IPS-11a (cell line): ENCODE measurements around the gene PCSK7.
"Not testable (repeated sequence)": the region's sequence is repeated elsewhere in the genome, so short reads cannot be mapped to it uniquely, and the experiment has no call there.

Source experiments
- H3K4me3 ChIP-seq: one replicate; pipeline ENCODE4 v1.5.1; 2013; ENCODE audit warnings: low read depth, low read length, control low read depth

The PCSK7 gene

DNA sequence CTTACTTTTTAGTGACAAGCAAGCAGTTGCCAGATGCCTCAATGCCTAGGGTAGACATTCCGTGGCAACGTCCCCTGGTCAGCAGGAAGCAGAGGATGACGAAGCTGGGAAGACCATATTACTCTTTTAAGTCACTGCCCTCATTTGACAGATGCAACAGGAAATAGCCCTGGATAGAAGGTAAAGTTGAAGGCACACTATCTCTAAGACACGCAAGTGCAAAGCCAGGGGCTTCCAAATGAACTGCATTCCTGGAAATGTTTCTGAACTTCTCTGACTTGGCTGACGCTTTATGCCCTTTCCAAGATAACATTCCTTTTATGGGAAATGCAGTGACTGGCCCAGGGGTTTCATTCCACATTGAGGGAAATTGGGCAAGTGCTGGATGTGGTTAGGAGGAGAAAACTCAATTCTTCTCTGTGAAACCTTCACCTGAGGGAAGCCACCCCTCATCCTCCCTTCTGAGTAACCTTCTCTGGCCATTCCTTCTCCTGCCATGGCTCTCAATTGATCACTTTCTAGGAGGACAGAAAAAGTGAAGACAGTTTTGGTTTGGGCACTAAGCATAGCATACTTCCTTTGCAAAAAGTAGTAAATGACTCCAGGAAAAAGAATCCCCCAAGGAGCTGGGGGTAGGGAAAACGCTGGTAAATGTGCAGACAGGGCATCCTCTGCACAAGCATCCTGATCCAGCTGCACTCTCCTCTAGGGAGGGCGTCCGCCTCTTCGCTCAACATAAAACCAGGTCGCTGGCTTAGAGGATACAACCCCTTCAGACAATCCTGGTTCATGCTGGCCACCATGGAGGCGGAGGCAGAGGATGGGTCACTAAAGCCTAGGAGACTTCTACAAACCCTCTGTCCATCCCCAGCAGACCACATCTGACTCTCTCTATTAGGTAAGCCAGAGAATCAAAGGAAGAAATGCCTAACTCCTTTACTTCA is 14.5 kb downstream of the PCSK7 start:
- no peak overlapping the region for H3K4me3 ChIP-seq

DNA sequence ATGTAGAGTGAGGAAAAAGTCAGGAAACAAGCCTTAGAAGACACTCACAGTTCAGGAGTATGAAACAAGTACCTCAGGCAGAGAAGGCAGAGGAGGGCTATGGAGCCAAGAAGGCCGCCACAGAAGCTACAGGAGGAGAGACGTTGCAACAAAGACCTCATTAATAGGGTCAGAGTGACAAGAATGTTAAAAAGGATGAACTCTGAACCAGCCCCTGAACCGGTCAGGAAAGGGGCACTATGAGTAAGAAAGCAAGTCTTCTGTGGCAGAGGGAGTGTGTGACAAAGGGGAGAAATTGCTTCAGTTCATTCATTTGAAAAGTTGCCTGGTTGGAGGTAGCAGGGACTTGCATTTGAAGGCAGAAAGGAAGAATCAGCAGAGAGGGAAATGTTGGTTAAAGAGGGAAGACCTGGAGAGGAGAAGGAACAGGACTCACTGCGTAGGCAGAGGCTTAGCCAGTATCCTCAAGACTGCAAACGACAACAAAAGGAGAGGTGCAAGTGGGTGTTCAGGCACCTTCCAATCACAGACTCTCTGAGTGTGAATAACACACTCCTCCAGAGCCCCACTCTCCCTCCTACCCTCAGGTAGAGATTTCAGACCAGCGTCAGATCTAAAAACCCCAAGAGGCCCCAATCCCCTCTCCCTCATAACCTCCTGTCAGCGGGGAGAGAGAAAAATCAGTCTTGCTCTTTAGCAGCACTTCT is 17.3 kb downstream of the PCSK7 start:
- H3K4me3 ChIP-seq: no peak overlapping the region

DNA sequence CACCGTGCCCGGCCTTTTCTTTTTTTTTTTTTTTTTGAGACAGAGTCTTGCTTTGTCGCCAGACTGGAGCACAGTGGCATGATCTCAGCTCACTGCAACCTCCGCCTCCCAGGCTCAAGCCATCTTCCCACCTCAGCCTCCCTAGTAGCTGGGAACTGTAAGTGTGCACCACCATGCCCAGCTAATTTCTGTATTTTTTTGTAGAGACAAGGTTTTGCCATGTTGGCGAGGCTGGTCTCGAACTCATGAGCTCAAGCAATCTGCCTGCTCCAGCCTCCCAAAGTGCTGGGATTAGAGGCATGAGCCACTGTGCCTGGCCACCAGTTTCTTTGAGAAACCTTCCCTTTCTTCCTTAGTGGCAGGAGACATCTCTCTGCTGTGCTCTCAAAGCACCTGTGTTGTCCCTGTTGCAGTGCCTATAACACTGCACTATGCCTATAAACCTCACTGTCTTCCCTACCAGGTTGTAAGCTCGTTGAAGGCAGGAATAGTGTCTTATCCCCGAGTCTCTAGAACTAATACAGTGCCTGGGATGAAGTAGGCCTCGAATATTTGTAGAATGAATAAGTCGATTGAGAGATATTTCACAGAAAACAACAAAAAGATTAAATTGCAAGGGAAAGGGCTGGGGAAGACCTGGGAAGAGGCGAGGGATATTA is 19.0 kb downstream of the PCSK7 start:
- H3K4me3 ChIP-seq: no peak overlapping the region

DNA sequence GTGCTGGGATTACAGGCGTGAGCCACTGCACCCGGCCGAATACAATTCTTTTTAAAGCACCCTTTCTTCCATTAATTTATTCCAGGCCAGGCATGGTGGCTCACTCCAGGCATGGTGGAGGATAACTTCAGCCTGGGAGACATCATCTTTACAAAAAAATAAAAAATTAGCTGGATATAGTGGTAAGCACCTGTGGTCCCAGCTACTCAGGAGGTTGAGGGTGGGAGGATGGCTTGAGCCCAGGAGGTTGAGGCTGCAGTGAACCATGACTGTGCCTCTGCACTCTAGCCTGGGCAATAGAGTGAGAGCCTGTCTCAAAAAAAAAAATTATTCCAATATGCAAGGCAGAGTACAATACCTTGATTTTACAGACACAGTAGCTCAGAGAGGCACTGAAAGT is 21.3 kb downstream of the PCSK7 start:
- H3K4me3 ChIP-seq: no peak overlapping the region

DNA sequence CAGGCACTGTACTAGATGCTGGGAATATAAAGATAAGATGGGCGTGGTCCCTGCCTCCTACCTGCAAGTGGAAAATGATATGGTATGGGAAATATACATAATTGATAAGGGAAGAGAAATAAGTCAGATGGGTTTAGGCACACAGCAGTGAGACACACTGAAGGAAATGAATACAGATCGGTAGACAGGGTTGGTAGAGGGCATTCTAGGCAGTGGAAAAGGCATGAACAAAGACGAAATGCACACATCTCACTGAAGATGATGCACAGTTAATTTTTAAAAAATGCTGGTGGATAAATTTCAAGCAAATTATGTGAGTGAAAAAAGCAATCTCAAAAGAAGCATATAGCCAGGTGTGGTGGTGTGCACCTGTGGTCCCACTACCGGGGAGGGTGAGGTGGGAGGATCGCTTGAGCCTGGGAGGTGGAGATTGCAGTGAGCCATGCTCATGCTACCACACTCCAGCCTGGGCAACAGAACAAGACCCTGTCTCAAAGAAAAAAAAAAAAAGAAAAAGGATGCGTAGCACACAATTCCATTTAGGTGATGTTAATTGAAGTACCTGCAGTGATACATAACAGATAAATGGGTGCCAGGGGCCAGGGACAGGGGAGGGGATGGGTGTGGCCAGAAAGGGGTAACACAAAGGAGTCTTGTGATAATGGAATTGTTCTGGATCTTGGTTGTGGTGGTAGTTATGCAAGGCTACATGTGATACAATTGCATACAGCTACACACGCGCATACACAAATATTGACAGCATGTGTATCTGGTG is 22.3 kb downstream of the PCSK7 start:
- not testable (repeated sequence) for H3K4me3 ChIP-seq

DNA sequence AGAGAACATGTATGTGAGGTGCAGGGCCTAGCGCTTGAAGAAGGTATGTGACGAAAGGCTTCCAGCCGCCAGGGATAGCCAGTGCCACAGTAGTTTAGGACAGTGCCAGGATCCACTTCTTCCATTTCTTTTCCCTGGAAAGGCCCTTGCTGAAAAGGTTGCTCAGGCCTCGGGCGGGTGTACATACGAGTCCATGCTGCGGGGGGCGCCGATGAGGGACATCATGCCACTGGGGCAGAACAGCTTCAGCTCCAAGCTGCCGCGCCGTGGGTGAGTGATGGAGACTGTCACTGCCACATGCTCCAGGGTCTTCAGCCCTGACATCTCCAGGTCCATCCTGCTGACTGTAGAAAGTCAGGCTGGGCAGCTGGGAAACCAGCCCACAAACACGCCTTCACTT is 23.2 kb downstream of the PCSK7 start:
- not testable (repeated sequence) for H3K4me3 ChIP-seq

DNA sequence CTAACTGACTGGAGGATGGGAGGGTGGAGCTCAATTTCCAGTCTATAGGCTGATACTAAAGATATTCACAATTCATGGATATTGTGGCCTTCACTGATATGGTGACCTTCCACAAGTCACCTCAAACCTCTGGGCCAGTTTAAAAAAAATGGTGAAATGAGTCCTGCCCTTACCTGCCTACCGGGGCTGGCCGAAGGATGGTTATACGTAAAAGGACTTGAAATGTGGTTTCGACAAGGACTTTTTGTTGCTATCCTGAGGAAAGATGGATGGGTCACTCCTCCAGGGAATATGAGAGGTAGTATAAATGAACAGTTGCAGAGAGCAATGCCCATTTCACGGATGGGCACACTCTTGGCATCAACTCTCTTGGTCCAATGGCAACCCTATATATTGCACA is 24.4 kb downstream of the PCSK7 start:
- H3K4me3 ChIP-seq: not testable (repeated sequence)

DNA sequence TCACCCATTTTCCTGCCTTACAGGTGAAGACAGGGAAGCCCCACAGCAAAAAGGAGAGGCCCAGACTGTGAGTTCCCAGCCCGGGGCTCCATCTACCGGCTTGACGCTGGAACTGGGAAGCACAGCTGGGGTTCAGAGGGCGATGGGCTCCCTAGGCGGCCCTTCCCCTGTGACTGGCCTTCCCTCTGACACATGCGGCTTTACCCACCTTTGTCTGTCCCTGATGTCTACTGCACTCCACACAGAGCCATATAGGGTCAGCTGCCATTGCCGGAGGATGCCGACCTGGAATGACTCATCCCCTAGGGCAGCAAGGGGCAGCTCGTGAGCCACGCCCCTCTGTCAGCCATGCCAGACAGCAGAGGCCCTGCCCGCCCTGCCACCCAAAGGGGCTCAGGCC is 25.0 kb downstream of the PCSK7 start:
- not testable (repeated sequence) for H3K4me3 ChIP-seq

DNA sequence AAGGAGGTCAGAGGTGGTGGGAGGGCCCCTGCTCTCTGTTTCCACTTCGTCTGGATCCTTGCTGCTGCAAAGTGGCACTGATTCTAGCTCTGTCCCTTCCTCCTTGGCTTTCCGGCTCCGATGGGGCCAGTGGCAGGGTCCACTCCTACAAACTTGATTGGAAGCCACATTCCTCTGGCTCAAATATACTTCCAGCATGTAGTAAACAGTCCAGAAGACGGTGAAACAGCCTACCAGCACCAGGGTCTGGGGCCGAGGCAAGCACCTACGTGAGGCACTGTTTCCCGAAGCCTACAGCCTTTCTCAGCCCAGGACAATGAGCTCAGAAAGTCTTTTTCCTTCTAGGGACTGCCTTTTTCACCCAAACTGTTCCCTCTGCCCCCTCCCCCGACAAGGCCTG is 25.8 kb downstream of the PCSK7 start:
- H3K4me3 ChIP-seq: not testable (repeated sequence)

DNA sequence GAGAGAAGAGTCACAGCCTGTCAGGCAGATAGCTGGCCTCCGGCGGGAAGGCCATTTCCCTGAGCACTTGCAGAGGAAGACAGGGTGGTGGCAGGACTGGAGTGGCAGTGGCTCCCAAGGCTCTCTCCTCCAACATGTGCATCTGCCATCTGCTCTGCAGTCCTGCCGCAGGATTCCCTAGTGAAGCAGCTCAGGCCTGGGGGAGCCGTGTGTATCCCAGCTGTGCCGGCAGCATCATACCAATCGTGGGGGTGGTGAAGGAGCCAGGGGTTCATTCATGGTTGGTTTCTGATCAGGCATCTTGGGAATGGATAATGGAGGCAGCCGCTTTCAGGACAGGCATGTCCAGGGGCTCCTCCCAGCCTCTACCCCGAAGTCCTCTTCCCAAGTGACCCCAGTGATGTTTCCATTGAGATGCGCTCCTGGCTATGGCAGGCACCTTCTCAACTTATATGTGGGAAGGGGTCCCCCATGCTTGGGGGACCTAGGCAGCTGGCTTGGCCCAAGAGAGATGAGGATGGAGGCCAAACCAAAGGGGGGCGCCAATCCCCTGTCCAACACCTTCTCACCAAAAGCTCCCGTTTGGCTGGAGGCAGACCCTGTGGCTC is 26.6 kb downstream of the PCSK7 start:
- H3K4me3 ChIP-seq: no peak overlapping the region

DNA sequence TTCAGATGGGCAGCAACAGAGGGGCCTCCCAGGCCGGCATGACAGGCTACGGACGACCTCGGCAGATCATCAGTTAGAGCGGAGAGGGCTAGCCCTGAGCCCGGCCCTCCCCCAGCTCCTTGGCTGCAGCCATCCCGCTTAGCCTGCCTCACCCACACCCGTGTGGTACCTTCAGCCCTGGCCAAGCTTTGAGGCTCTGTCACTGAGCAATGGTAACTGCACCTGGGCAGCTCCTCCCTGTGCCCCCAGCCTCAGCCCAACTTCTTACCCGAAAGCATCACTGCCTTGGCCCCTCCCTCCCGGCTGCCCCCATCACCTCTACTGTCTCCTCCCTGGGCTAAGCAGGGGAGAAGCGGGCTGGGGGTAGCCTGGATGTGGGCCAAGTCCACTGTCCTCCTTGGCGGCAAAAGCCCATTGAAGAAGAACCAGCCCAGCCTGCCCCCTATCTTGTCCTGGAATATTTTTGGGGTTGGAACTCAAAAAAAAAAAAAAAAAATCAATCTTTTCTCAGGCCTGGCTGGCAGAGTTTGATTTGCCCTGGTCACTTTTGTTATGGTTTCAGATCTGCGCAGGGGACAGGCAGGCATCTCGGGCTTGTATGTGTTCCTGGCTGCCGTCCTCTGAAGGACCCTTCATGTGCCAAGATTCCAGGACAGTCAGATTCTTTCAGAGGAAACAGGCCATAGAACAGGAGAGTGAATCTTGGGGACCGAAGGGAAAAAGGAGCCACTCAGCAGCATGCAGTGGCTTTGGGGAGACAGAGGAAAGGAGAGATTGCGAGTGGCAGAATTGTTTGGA is 27.4 kb downstream of the PCSK7 start:
- no peak overlapping the region for H3K4me3 ChIP-seq

DNA sequence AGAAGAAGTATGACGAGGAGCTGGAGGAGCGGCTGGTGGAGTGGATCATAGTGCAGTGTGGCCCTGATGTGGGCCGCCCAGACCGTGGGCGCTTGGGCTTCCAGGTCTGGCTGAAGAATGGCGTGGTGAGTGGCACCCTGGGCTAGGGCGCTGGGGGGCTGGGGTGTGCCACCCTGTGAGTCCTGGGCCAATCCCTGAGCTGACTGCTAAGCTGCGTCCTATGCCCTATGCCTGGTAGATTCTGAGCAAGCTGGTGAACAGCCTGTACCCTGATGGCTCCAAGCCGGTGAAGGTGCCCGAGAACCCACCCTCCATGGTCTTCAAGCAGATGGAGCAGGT is 28.8 kb downstream of the PCSK7 start:
- no peak overlapping the region for H3K4me3 ChIP-seq

DNA sequence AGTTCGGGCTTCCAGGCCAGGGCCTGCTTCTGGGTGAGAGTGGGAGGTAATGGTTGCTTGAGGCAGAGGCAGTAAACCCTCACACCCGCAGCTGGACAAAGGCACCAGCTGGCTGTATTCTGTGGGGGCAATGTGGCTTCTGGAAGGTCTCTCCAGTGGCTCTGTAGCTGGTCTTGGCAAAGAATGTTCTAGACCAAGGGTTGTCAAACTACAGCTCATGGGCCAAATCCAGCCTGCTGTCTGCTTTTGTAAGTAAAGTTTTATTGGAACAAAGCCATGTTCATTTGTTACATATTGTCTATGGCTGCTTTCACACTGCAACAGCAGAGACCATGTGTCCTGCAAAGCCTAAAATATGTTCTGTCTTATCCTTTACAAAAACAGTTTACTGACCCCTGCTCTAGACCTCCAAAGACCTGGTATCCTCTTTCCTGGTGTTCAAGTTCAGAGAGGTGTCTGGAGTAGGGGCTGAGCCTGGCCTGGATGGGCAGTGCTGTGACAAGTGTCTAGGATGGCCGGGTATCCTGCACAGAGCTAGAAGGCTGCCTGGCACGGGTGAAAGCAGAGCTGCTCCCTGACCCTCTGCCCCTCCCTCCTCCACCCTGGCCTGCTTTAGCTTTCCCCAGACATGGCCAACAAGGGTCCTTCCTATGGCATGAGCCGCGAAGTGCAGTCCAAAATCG is 29.3 kb downstream of the PCSK7 start:
- no peak overlapping the region for H3K4me3 ChIP-seq

DNA sequence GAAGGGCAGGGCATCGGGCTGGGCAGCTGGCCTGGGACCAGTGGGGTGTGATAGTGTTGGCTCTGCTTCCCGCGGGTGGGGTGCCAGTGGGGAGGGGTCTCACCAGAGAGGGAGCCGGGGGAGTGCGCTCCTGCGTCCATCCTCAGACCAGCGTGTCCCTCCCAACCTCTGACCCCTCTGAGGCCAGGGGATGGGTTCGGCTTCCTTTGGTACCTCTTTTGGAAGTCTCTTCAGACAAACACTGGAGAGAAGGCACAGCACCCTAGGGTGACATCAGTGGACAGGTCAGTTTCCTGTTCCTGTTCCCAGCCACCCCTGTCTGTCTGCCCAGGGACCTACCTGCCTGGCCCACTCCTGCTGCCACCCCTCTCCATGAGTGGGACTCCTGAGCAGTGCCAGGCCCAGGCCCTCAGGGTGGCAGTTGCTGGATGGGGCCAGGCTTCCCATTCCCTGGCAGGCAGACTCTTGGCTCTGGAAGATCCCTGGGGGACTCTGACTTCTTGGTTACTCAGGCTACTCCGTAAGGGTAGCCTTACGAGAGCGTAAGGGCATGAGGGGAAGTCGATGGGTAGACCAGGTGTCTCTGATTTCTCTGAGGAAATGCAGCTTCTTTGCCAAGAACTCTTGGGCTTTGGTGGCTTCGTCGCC is 30.1 kb downstream of the PCSK7 start:
- peak overlapping the region; percentile 4 for H3K4me3 ChIP-seq

DNA sequence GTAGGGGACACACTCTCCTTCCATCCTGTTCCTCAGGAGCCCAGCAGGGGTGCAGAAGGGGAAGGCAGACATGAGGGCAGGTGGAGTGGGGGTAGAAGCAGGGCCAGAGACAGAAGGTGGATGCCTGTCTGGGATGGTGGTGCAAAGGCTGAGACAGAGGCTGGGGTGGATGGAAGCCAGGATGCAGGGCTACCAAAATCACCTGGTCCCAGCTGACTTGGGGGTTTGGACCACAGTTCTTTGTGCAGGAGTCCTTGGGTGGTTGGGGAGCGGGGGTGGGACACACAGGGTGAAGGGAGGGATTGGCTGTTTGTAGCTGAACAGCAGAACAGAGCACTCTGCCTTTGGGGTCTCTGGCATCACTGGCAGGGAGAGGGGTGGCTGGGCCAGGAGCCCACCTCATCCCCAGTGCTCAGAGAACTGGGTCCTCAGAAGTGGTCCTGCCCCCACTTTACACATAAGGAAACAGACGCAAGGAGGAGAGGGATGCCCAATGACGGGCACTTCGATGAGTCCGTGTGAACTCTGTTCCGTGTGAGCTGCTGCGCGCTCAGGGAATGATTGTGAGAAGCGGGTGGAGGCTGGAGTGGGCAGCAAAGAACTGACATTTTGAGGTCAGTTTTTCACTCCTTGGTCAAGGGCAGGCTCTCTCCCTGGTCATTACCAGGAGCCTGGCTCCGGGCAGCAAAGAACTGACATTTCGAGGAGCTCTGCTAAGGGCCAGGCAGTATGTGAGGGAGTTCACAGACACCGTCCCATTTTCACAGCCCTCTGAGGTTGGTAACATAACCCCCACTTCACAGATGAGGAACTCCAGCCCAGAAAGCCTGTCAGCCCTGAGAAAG is 30.8 kb downstream of the PCSK7 start:
- H3K4me3 ChIP-seq: peak overlapping the region; percentile 60

DNA sequence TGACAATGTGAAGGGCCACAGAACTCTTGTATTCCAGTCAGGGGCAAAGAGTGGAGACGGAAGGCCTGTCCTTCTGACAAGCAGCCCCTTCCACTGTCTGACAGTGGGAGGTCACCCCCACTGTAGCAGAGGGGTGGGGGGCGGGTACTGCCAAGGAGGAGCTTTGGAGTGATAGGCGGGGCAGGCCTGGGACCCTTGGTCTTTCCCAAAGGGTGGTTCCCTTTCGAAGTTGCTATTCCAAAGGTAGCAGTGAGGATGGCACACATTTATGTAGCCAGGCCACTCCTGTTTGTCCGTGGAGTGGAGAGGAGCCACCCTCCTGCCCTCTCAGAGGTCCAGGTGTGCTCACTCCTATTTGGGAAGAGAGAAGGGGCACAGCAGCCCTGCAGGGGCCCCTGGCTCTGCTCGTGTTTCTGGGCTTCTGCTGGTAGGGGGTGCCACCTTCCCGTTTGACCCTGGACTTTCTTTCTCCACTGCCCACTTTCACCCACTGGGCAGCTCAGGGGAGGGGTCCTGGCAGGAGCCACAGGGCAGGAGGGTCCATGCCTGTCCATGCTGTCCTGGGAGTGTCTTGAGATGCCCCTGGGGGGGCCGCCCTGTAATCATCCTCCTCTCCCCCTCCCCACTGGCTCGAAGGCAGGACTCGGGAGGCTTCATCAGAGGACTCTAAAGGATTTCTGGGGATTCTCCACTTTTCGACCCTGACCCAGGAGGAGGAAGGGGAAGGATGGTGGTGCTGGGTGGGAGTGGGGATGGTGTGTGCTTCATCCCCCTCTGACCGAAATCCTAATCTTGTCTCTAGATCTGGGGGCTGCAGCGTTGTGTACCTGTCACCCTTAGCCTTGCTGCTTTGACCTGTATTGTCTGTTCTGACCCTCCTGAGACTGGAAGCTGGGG is 31.7 kb downstream of the PCSK7 start:
- peak overlapping the region; percentile 60 for H3K4me3 ChIP-seq
